Measurements from ENCODE around the gene ST6GALNAC3. TPM values are rescaled to one million over a fixed set of nuclear protein-coding genes. Genes with fewer than 3 reads are reported as not detected.

ST6GALNAC3 gene
- total RNA-seq, 2 experiments from 2014 or later, result 0.50 to 1.2 TPM

DNA sequence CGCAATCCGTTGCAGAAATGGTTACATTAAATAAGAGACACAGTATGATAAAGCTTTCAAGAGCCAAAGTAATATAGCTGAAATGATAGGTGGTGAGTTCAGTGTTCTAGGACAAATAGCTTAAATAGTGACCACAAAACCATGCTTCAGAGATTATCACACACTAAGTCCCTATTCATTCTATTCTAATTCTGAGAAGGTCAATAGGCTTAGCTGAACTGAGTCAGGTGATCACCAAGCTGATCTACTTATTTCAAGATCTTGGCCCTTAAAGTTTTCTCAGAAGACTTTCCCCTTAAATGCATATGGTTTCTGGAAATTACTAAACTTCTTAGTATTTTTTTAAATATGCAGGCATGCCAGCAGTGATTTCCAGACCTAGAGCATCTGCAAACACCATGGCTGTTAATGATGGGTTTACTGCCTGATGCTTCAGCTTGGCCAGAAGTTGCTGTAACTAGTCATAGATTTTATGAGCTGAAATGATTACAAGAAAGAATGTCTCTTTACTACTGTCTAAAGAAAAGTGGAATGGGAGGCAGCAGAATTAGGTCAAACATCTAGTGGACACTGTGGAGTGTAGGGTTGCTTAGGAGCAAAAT, 242.9 kb downstream of the ST6GALNAC3 start:
- no peaks in the 10 kb centered on the region for H4K20me1 ChIP-seq (ENCODE audit: insufficient read depth, low read length)
- no peaks in the 10 kb centered on the region for H3K9me2 ChIP-seq (ENCODE audit: insufficient read depth, low read length)
- H2AFZ ChIP-seq (ENCODE audit: low read length), result no peak overlapping the region
- no peaks in the 10 kb centered on the region for H3K9me3 ChIP-seq (ENCODE audit: low read length)
- no peaks in the 10 kb centered on the region for H3K36me3 ChIP-seq (ENCODE audit: insufficient read depth, low read length)
- DNase-seq (ENCODE audit: low spot score), result no peak
- no peaks in the 10 kb centered on the region for H3K4me1 ChIP-seq (ENCODE audit: insufficient read depth, low read length, poor library complexity, severe bottlenecking)
- intact Hi-C loops (cut with micrococcal nuclease; ENCODE audit: unreplicated experiment), result no loop called here
- TF ChIP-seq, protein P1, sequence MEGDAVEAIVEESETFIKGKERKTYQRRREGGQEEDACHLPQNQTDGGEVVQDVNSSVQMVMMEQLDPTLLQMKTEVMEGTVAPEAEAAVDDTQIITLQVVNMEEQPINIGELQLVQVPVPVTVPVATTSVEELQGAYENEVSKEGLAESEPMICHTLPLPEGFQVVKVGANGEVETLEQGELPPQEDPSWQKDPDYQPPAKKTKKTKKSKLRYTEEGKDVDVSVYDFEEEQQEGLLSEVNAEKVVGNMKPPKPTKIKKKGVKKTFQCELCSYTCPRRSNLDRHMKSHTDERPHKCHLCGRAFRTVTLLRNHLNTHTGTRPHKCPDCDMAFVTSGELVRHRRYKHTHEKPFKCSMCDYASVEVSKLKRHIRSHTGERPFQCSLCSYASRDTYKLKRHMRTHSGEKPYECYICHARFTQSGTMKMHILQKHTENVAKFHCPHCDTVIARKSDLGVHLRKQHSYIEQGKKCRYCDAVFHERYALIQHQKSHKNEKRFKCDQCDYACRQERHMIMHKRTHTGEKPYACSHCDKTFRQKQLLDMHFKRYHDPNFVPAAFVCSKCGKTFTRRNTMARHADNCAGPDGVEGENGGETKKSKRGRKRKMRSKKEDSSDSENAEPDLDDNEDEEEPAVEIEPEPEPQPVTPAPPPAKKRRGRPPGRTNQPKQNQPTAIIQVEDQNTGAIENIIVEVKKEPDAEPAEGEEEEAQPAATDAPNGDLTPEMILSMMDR (conservative IDR thresholded peaks at IDR 0.05; ENCODE audit: low read length), result no peak
- no peak for TF ChIP-seq EZH2phosphoT487 (IDR thresholded peaks at IDR 0.05; ENCODE audit: borderline replicate concordance, low read depth, low read length)
- no peaks in the 10 kb centered on the region for H3K79me2 ChIP-seq (ENCODE audit: insufficient read depth, low read depth, low read length)
- BruUV-seq (replicated peaks), result no TSS peak
- POLR2A ChIA-PET, result interaction anchor here (0.6 to 2.1 kb wide), 7 partner anchors 11 to 99 kb away, joined by 3 to 11 read pairs (median 3); no protein-coding TSS in a partner anchor
- H3K4me2 ChIP-seq (ENCODE audit: low read length), result no peak overlapping the region
- no peak overlapping the region for H3K4me3 ChIP-seq (ENCODE audit: low read depth, low read length, poor library complexity, severe bottlenecking)
- H3K27ac ChIP-seq (ENCODE audit: low read depth, low read length, poor library complexity, severe bottlenecking), result no peak overlapping the region
- CTCF ChIA-PET (ENCODE audit: unreplicated experiment), result interaction anchor here (0.7 to 1.6 kb wide), 2 partner anchors 11 to 15 kb away, joined by 3 to 5 read pairs; no protein-coding TSS in a partner anchor

DNA sequence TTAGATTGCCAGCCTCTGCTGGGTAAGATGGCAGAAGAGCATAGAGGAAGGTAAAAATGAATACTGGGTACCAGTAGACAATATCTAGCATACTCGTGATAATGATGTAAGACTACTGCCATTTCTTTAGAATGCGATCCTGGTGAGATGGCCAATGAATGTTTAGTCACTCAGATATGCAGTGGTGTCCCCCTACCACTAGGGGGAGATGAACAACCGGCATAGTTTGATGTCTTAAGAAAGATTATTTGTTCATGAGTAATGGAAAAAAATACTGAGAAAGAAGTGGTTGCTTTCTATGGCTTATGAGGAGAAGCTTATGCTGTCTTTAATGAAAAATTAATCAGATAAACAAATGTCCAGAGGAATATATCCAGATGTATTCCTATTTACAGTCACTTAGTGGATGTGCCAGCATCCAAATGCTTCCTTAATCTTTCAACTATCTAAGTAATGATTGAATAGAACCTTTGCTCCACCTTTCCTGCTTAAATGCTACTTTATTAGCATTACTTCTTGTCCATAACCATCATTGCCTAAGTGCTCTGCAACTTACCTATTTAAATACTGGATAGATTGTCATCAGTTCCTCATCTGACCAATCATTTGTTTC, 256.6 kb downstream of the ST6GALNAC3 start:
- H3K9me2 ChIP-seq (ENCODE audit: insufficient read depth, low read length), result 0 out of 2 replicates have a peak, but pooled peaks cover 4% of the 10 kb centered on the region
- no peaks in the 10 kb centered on the region for H3K9me3 ChIP-seq (ENCODE audit: low read length)
- H4K20me1 ChIP-seq (ENCODE audit: insufficient read depth, low read length), result no peaks in the 10 kb centered on the region
- H3K4me1 ChIP-seq (ENCODE audit: insufficient read depth, low read length, poor library complexity, severe bottlenecking), result no peaks in the 10 kb centered on the region
- ChIA-PET CTCF (ENCODE audit: unreplicated experiment) (no interaction called here), POLR2A (interaction anchor here (0.7 to 1.1 kb wide), 3 partner anchors 10 to 82 kb away, joined by 3 to 5 read pairs (median 3); no protein-coding TSS in a partner anchor)
- DNase-seq (ENCODE audit: low spot score), result peak; percentile 69
- H3K36me3 ChIP-seq (ENCODE audit: insufficient read depth, low read length), result no peaks in the 10 kb centered on the region
- no peaks in the 10 kb centered on the region for H3K79me2 ChIP-seq (ENCODE audit: insufficient read depth, low read depth, low read length)
- TF ChIP-seq, protein P1 (conservative IDR thresholded peaks at IDR 0.05; ENCODE audit: low read length), result peak; percentile 98
- TF ChIP-seq EZH2phosphoT487 (IDR thresholded peaks at IDR 0.05; ENCODE audit: borderline replicate concordance, low read depth, low read length), result no peak
- no peak overlapping the region for H3K27ac ChIP-seq (ENCODE audit: low read depth, low read length, poor library complexity, severe bottlenecking)
- no peak overlapping the region; the same call in 1 of the 2 replicates for H2AFZ ChIP-seq (ENCODE audit: low read length)
- H3K4me3 ChIP-seq (ENCODE audit: low read depth, low read length, poor library complexity, severe bottlenecking), result no peak overlapping the region
- no peak overlapping the region for H3K4me2 ChIP-seq (ENCODE audit: low read length)
- BruUV-seq (replicated peaks), result no TSS peak
- intact Hi-C loops (cut with micrococcal nuclease; ENCODE audit: unreplicated experiment), result loop anchor here (1.0 kb wide), 1 partner anchor 177 kb away; no protein-coding TSS in a partner anchor

DNA sequence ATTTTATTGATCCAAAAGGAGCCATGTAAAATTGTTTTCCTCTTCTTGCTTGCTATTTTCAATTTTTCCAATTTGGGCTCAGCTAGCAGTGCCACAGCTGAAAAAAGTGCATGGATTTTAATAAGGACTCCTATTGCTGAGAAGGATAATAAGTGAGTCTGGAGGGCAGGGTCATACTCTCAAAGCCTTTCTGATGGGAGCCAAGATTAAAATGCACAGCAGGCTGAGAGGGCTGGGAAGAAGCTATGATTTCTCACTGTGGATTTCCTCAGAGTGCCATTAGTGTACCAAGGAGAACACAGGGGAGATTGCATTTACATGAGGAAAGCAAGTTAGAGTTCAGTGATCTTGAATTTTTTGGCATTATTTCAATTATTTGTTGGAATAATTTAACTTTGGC, 261.3 kb downstream of the ST6GALNAC3 start:
- no peaks in the 10 kb centered on the region for H4K20me1 ChIP-seq (ENCODE audit: insufficient read depth, low read length)
- intact Hi-C loops (cut with micrococcal nuclease; ENCODE audit: unreplicated experiment), result no loop called here
- TF ChIP-seq EZH2phosphoT487 (IDR thresholded peaks at IDR 0.05; ENCODE audit: borderline replicate concordance, low read depth, low read length), result no peak
- TF ChIP-seq, protein P1 (conservative IDR thresholded peaks at IDR 0.05; ENCODE audit: low read length), result no peak
- POLR2A ChIA-PET, result no interaction called here
- no peak for DNase-seq (ENCODE audit: low spot score)
- no peaks in the 10 kb centered on the region for H3K36me3 ChIP-seq (ENCODE audit: insufficient read depth, low read length)
- BruUV-seq (replicated peaks), result no TSS peak
- CTCF ChIA-PET (ENCODE audit: unreplicated experiment), result interaction anchor here (0.7 kb wide), 1 partner anchor 9 kb away, joined by 3 read pairs; no protein-coding TSS in a partner anchor
- H3K4me1 ChIP-seq (ENCODE audit: insufficient read depth, low read length, poor library complexity, severe bottlenecking), result peaks cover 4% of the 10 kb centered on the region
- H2AFZ ChIP-seq (ENCODE audit: low read length), result no peak overlapping the region
- no peak overlapping the region for H3K4me3 ChIP-seq (ENCODE audit: low read depth, low read length, poor library complexity, severe bottlenecking)
- no peaks in the 10 kb centered on the region for H3K79me2 ChIP-seq (ENCODE audit: insufficient read depth, low read depth, low read length)
- 0 out of 2 replicates have a peak, but pooled peaks cover 4% of the 10 kb centered on the region for H3K9me2 ChIP-seq (ENCODE audit: insufficient read depth, low read length)
- H3K4me2 ChIP-seq (ENCODE audit: low read length), result no peak overlapping the region
- H3K9me3 ChIP-seq (ENCODE audit: low read length), result no peaks in the 10 kb centered on the region
- no peak overlapping the region for H3K27ac ChIP-seq (ENCODE audit: low read depth, low read length, poor library complexity, severe bottlenecking)

Data from OCI-LY7 (cell line).